COLO829 (cell line): ENCODE results near the gene SLC16A8.
"Not testable (repeated sequence)": the region's sequence is repeated elsewhere in the genome, so short reads cannot be mapped to it uniquely, and the experiment has no call there.

Experiments used
- DNase-seq: peaks from one replicate; pipeline ENCODE4 v3.0.0; 2012; ENCODE audit warnings: low spot score

The SLC16A8 gene

GRCh38 chr22:38083931-38084631 lies at the start of gene SLC16A8:
Gene SLC16A8 (minus strand): TSS chr22:38084184. CDS start chr22:38082873, 1,311 bp downstream.
- DNase-seq: peak; percentile 50

GRCh38 chr22:38133331-38133730 lies 49.3 kb upstream of the SLC16A8 start:
- no peak for DNase-seq

- no peak for DNase-seq
Observed at GRCh38 chr22:38132794-38133193, 48.8 kb upstream of the SLC16A8 start.

GRCh38 chr22:38132136-38132535 lies 48.2 kb upstream of the SLC16A8 start:
- DNase-seq: no peak

GRCh38 chr22:38131399-38131798 lies 47.4 kb upstream of the SLC16A8 start:
- DNase-seq: no peak

GRCh38 chr22:38129856-38130255 lies 45.9 kb upstream of the SLC16A8 start:
- DNase-seq: no peak

GRCh38 chr22:38129021-38129420 lies 45.0 kb upstream of the SLC16A8 start:
- DNase-seq: no peak

GRCh38 chr22:38127869-38128268 lies 43.9 kb upstream of the SLC16A8 start:
- DNase-seq: no peak

GRCh38 chr22:38126928-38127668 lies 43.1 kb upstream of the SLC16A8 start:
- DNase-seq: no peak

GRCh38 chr22:38125751-38126201 lies 41.8 kb upstream of the SLC16A8 start:
- no peak for DNase-seq

GRCh38 chr22:38125038-38125610 lies 41.1 kb upstream of the SLC16A8 start:
- no peak for DNase-seq

GRCh38 chr22:38124236-38124974 lies 40.4 kb upstream of the SLC16A8 start:
- no peak for DNase-seq

GRCh38 chr22:38122616-38123015 lies 38.6 kb upstream of the SLC16A8 start:
- DNase-seq: no peak

GRCh38 chr22:38120359-38121110 lies 36.6 kb upstream of the SLC16A8 start:
- DNase-seq: no peak

- DNase-seq: not testable (repeated sequence)
Observed at GRCh38 chr22:38118747-38119146, 34.8 kb upstream of the SLC16A8 start.

GRCh38 chr22:38118182-38118581 lies 34.2 kb upstream of the SLC16A8 start:
- no peak for DNase-seq

GRCh38 chr22:38117556-38117955 lies 33.6 kb upstream of the SLC16A8 start:
- not testable (repeated sequence) for DNase-seq

- no peak for DNase-seq
Observed at GRCh38 chr22:38115423-38116205, 31.6 kb upstream of the SLC16A8 start.

- DNase-seq: peak; percentile 92
Observed at GRCh38 chr22:38114484-38115398, 30.8 kb upstream of the SLC16A8 start.

- DNase-seq: no peak
Observed at GRCh38 chr22:38112381-38112780, 28.4 kb upstream of the SLC16A8 start.
